Neural progenitor cell (in vitro differentiated cells): ENCODE results near the gene RAB9A. TPM values are rescaled to one million over a fixed set of nuclear protein-coding genes. Genes with fewer than 3 reads are reported as not detected.
A peak's percentile ranks its signal among the peaks of the same experiment; 100 is the strongest.

Source experiments
- DNase-seq: peaks from one replicate; pipeline ENCODE4 v3.0.0-alpha.2; 2016; ENCODE audit warnings: low spot score
- H2AFZ ChIP-seq: fragments of 200-600 bp; sonication (generic); replicated peaks from 2 replicates; pipeline ENCODE4 v1.6.1; 2016; ENCODE audit warnings: antibody characterized with exemption
- H3F3A ChIP-seq: fragments of 200-600 bp; sonication (generic); 2 replicates; pipeline ENCODE4 v1.6.1; 2016; ENCODE audit warnings: antibody characterized with exemption, low read depth
- H3K27ac ChIP-seq: fragments of 200-600 bp; sonication (generic); 2 replicates; pipeline ENCODE4 v1.5.1; 2016; ENCODE audit warnings: mild to moderate bottlenecking
- H3K27me3 ChIP-seq: fragments of 200-600 bp; sonication (generic); 2 replicates; pipeline ENCODE4 v1.6.1; 2016; ENCODE audit warnings: mild to moderate bottlenecking, moderate library complexity
- H3K36me3 ChIP-seq: fragments of 200-600 bp; sonication (generic); 2 replicates; pipeline ENCODE4 v1.5.1; 2016
- H3K4me1 ChIP-seq: fragments of 200-600 bp; sonication (generic); 2 replicates; pipeline ENCODE4 v1.6.1; 2016; ENCODE audit warnings: mixed run types
- H3K4me2 ChIP-seq: fragments of 200-600 bp; sonication (generic); 2 replicates; pipeline ENCODE4 v1.6.1; 2016
- H3K4me3 ChIP-seq: fragments of 200-600 bp; sonication (generic); 2 replicates; pipeline ENCODE4 v1.5.1; 2016
- H3K79me2 ChIP-seq: fragments of 200-600 bp; sonication (generic); 2 replicates; pipeline ENCODE4 v1.6.1; 2016; ENCODE audit warnings: low read depth
- H3K9ac ChIP-seq: fragments of 200-600 bp; sonication (generic); 2 replicates; pipeline ENCODE4 v1.6.1; 2016
- H3K9me3 ChIP-seq: fragments of 200-600 bp; sonication (generic); 2 replicates; pipeline ENCODE4 v1.5.1; 2016; ENCODE audit warnings: low read depth
- H4K20me1 ChIP-seq: fragments of 200-600 bp; sonication (generic); 2 replicates; pipeline ENCODE4 v1.6.1; 2016; ENCODE audit warnings: low read depth
- H3K27ac Mint-ChIP-seq: 3 replicates; pipeline ENCODE4 v1.8.0; 2021; ENCODE audit warnings: mixed read lengths
- H3K27me3 Mint-ChIP-seq: 2 replicates; pipeline ENCODE4 v1.8.0; 2022; ENCODE audit warnings: low read depth, mild to moderate bottlenecking, inconsistent platforms, moderate library complexity, mixed read lengths; ENCODE audit not compliant: insufficient read depth
- H3K36me3 Mint-ChIP-seq: 3 replicates; pipeline ENCODE4 v1.8.0; 2021; ENCODE audit warnings: mixed read lengths
- H3K4me1 Mint-ChIP-seq: 3 replicates; pipeline ENCODE4 v1.8.0; 2021; ENCODE audit warnings: mixed read lengths
- H3K4me3 Mint-ChIP-seq: 3 replicates; pipeline ENCODE4 v1.8.0; 2021; ENCODE audit warnings: mild to moderate bottlenecking, moderate library complexity, mixed read lengths
- H3K9me3 Mint-ChIP-seq: 3 replicates; pipeline ENCODE4 v1.8.0; 2020; ENCODE audit warnings: mixed read lengths
- CTCF ChIP-seq: fragments of 200-600 bp; sonication (generic); IDR thresholded peaks from 2 replicates; pipeline ENCODE4 v1.5.1; 2017; ENCODE audit warnings: antibody characterized with exemption, mild to moderate bottlenecking
- EZH2 ChIP-seq: fragments of 200-600 bp; sonication (generic); IDR thresholded peaks from 2 replicates; pipeline ENCODE4 v1.6.1; 2017; ENCODE audit warnings: antibody characterized with exemption, mild to moderate bottlenecking, moderate library complexity
- EZH2phosphoT487 ChIP-seq: fragments of 200-600 bp; sonication (generic); IDR thresholded peaks from 2 replicates; pipeline ENCODE4 v1.6.1; 2017; ENCODE audit warnings: antibody characterized with exemption
- total RNA-seq: library from RNA; depleted of rRNA; stranded (reverse); fragments of >200 nt; gene quantifications from 2 replicates; pipeline ENCODE4 v1.2.3, GENCODE V29; 2015; ENCODE audit warnings: low replicate concordance

The RAB9A gene
- total RNA-seq, 1 donor from 2014 or later, result 30.5 TPM

- H3K9me3 Mint-ChIP-seq, result no peaks in the 10 kb centered on the region
- H3K4me2 ChIP-seq, result no peak overlapping the region
- H3K4me3 ChIP-seq, result no peak overlapping the region
- no peaks in the 10 kb centered on the region for H3F3A ChIP-seq
- no peaks in the 10 kb centered on the region for H3K79me2 ChIP-seq
- H3K4me1 ChIP-seq, result no peaks in the 10 kb centered on the region
- H3K36me3 Mint-ChIP-seq, result peaks cover 12% of the 10 kb centered on the region
- H3K27ac Mint-ChIP-seq, result no peak overlapping the region
- peaks cover 6% of the 10 kb centered on the region for H3K36me3 ChIP-seq
- H3K4me1 Mint-ChIP-seq, result no peaks in the 10 kb centered on the region
- no peak overlapping the region for H3K27ac ChIP-seq
- H4K20me1 ChIP-seq, result no peaks in the 10 kb centered on the region
- no peak overlapping the region for H3K9ac ChIP-seq
- no peaks in the 10 kb centered on the region for H3K9me3 ChIP-seq
- no peak for DNase-seq
- H3K27me3 Mint-ChIP-seq, result no peaks in the 10 kb centered on the region
- no peak overlapping the region for H3K4me3 Mint-ChIP-seq
- no peaks in the 10 kb centered on the region for H3K27me3 ChIP-seq
- no peak overlapping the region for H2AFZ ChIP-seq
- no peak for TF ChIP-seq EZH2
- TF ChIP-seq EZH2phosphoT487, result no peak
- TF ChIP-seq CTCF, result no peak
Measured at GRCh38 chrX:13748486-13748885, 59.6 kb downstream of the RAB9A start.

- H3K4me3 Mint-ChIP-seq, result peak overlapping the region; percentile 15
- Histone ChIP-seq H3K4me3 (no peak overlapping the region), H3F3A (no peaks in the 10 kb centered on the region), H3K4me2 (no peak overlapping the region), H3K36me3 (peaks cover 6% of the 10 kb centered on the region), H3K27ac (no peak overlapping the region), H4K20me1 (no peaks in the 10 kb centered on the region), H3K4me1 (no peaks in the 10 kb centered on the region), H3K27me3 (no peaks in the 10 kb centered on the region), H3K9me3 (no peaks in the 10 kb centered on the region), H3K9ac (no peak overlapping the region), H3K79me2 (no peaks in the 10 kb centered on the region), H2AFZ (no peak overlapping the region)
- no peaks in the 10 kb centered on the region for H3K27me3 Mint-ChIP-seq
- peak; percentile 31 for DNase-seq
- H3K4me1 Mint-ChIP-seq, result no peaks in the 10 kb centered on the region
- TF ChIP-seq CTCF (peak; percentile 59), EZH2phosphoT487 (no peak)
- H3K36me3 Mint-ChIP-seq, result peaks cover 12% of the 10 kb centered on the region
- no peak overlapping the region for H3K27ac Mint-ChIP-seq
- H3K9me3 Mint-ChIP-seq, result no peaks in the 10 kb centered on the region
Measured at GRCh38 chrX:13750204-13750603, 61.3 kb downstream of the RAB9A start.

GRCh38 chrX:13750812-13751211, 61.9 kb downstream of the RAB9A start:
- Histone ChIP-seq H3F3A (no peaks in the 10 kb centered on the region), H3K36me3 (peaks cover 6% of the 10 kb centered on the region), H3K9ac (no peak overlapping the region), H3K4me1 (no peaks in the 10 kb centered on the region), H2AFZ (no peak overlapping the region), H3K27ac (no peak overlapping the region), H3K79me2 (no peaks in the 10 kb centered on the region), H3K4me2 (no peak overlapping the region), H3K9me3 (no peaks in the 10 kb centered on the region), H3K4me3 (no peak overlapping the region), H3K27me3 (no peaks in the 10 kb centered on the region), H4K20me1 (no peaks in the 10 kb centered on the region)
- H3K9me3 Mint-ChIP-seq, result no peaks in the 10 kb centered on the region
- H3K36me3 Mint-ChIP-seq, result peaks cover 8% of the 10 kb centered on the region
- no peak overlapping the region for H3K4me3 Mint-ChIP-seq
- H3K4me1 Mint-ChIP-seq, result no peaks in the 10 kb centered on the region
- TF ChIP-seq EZH2phosphoT487 (no peak), EZH2 (no peak), CTCF (no peak)
- DNase-seq, result no peak
- no peak overlapping the region for H3K27ac Mint-ChIP-seq
- no peaks in the 10 kb centered on the region for H3K27me3 Mint-ChIP-seq

GRCh38 chrX:13752141-13752540, 63.2 kb downstream of the RAB9A start:
- Histone ChIP-seq H3K9me3 (no peaks in the 10 kb centered on the region), H3K4me2 (no peak overlapping the region), H2AFZ (no peak overlapping the region), H3K27me3 (no peaks in the 10 kb centered on the region), H3K27ac (no peak overlapping the region), H3K4me3 (no peak overlapping the region), H3K79me2 (no peaks in the 10 kb centered on the region), H3F3A (no peaks in the 10 kb centered on the region), H3K4me1 (no peaks in the 10 kb centered on the region), H4K20me1 (no peaks in the 10 kb centered on the region), H3K36me3 (peaks cover 6% of the 10 kb centered on the region), H3K9ac (no peak overlapping the region)
- peaks cover 4% of the 10 kb centered on the region for H3K36me3 Mint-ChIP-seq
- no peak overlapping the region for H3K27ac Mint-ChIP-seq
- no peak for TF ChIP-seq CTCF
- no peak for TF ChIP-seq EZH2
- no peak for TF ChIP-seq EZH2phosphoT487
- H3K4me3 Mint-ChIP-seq, result no peak overlapping the region
- no peaks in the 10 kb centered on the region for H3K27me3 Mint-ChIP-seq
- H3K4me1 Mint-ChIP-seq, result no peaks in the 10 kb centered on the region
- DNase-seq, result no peak
- no peaks in the 10 kb centered on the region for H3K9me3 Mint-ChIP-seq
